Subcutaneous adipose tissue (tissue), 4 donors: ENCODE data around the gene ARIH2. TPM values are rescaled to one million over a fixed set of nuclear protein-coding genes. Genes with fewer than 3 reads are reported as not detected.

Source experiments
- CTCF ChIP-seq: fragments of 450-650 bp; IDR thresholded peaks from one replicate; pipeline ENCODE4 v1.5.1; 2016; ENCODE audit warnings: low read depth, mild to moderate bottlenecking, control low read depth, antibody characterized with exemption, moderate library complexity
- total RNA-seq, 4 donors: library from RNA; depleted of rRNA; stranded (reverse); fragments of >200 nt; gene quantifications; one replicate each; pipeline ENCODE4 v1.1.0, GENCODE V29; 2016

Gene ARIH2
- total RNA-seq, 4 donors from 2014 or later, result 63.4 to 110 (median 80.2) TPM

- no peak for TF ChIP-seq CTCF
Observed at GRCh38 chr3:48989796-48990635, 71.4 kb downstream of the ARIH2 start, which contains the start of gene P4HTM. Gene P4HTM (plus strand): TSS chr3:48990241. CDS start chr3:48990257, 16 bp downstream.

GRCh38 chr3:48990636-48991469 lies 72.2 kb downstream of the ARIH2 start:
- no peak for TF ChIP-seq CTCF

- no peak for TF ChIP-seq CTCF
Observed at GRCh38 chr3:48991851-48992545, 73.4 kb downstream of the ARIH2 start.

- TF ChIP-seq CTCF, result no peak
Observed at GRCh38 chr3:48993834-48994233, 75.2 kb downstream of the ARIH2 start.

GRCh38 chr3:48996640-48997039 lies 78.0 kb downstream of the ARIH2 start:
- TF ChIP-seq CTCF, result no peak

GRCh38 chr3:48997102-48997635 lies 78.5 kb downstream of the ARIH2 start:
- no peak for TF ChIP-seq CTCF
